GM21381 (cell line): ENCODE results near the gene CYP2B6.
"Not testable (repeated sequence)": the region's sequence is repeated elsewhere in the genome, so short reads cannot be mapped to it uniquely, and the experiment has no call there.

ENCODE experiments used
- ATAC-seq: cut with Tn5 transposase; IDR thresholded peaks from one replicate; pipeline ENCODE4 v1.9.1; 2021; ENCODE audit warnings: mild to moderate bottlenecking, moderate library complexity; ENCODE audit not compliant: unreplicated experiment

CYP2B6 gene

DNA sequence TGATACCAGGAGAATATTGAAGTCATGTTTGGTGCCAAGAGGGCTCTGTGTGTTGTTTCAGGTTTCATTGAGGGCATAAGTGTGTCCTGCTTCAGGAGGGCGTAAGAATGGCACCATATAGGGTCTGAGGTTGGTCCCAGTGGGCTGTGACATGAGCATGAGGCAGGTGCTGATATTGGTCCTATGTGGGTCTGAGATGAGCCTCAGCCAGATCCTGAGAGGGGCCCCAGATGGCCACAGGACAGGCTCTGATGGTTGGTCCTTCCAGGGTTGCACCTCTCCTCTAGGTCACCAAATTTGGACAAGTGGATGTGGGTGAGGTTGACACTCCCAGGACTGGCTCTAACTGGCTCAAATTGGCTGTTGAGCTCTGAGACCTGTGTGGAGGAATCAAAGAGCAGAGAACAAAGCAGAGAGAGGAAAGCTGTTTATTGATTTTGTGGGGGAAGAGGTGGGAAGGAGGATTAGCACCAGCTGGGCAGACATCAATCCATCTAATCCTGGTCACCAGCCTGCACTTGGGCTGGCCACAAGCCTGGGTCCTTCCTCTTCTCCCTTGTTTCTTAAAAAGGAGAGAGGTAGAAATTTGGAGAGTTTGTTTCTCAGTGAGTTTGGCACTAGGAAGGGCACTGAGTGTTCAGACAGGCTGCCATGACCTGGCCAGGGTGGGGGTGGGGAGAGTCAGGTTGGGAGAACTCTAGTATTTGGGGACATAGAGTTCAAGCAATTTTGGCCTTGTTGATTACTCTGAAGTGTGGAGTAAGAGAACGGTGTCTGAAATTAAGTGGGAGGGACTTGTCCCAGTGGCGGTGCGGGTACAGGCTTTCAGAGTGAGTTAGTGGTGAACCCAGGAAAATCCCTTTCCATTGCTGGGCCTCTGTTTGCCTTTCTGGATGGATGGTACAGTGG is 38.7 kb downstream of the CYP2B6 start:
- no peak for ATAC-seq

DNA sequence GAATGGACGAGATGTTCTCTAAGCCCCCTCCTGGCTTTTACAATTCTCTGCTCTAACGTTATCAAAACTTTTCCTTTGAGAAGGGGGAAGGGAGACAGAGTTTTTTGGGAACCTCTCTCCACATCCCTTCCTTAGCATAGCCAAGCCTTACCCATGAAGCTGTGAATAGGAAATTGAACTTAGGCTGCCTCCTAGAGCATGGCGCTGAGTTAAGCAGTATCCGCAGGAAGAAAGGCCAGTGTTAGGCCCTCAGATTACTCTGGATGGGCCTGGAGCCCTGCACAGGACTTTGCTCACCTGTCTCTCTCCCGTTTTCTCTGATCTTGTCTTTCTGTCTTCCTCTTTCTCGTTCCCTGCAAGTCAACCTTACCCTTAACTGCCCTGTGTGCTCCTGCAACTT is 39.6 kb downstream of the CYP2B6 start:
- no peak for ATAC-seq

DNA sequence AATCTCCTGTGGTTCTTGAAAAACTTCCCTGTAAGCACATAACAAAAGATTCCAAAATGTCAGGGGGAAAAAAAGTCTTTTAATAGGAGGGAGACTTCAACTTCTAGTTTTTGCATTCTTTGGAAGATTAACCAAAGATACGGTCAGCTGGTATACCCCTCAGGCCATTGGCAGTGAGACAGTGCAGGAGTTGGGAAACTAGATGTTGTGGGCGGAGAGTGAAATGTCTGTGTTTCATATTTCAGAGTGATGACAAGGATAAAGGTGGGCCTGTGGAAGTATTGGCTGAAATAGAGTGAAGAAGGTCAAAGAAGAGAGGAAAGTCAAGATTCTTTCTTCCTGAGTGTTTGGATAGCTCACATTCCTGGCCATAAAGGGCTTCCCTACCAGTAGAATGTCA is 40.8 kb downstream of the CYP2B6 start:
- no peak for ATAC-seq

DNA sequence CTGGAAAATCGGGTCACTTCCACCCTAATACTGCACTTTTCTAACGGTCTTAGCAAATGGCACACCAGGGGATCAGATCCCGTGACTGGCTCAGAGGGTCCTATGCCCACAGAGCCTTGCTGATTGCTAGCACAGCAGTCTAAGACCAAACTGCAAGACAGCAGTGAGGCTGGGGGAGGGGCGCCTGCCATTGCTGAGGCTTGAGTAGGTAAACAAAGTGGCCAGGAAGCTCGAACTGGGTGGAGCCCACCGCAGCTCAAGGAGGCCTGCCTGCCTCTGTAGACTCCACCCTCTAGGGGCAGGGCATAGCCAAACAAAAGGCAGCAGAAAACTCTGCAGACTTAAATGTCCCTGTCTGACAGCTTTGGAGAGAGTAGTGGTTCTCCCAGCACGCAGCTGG is 42.2 kb downstream of the CYP2B6 start:
- ATAC-seq = not testable (repeated sequence)

DNA sequence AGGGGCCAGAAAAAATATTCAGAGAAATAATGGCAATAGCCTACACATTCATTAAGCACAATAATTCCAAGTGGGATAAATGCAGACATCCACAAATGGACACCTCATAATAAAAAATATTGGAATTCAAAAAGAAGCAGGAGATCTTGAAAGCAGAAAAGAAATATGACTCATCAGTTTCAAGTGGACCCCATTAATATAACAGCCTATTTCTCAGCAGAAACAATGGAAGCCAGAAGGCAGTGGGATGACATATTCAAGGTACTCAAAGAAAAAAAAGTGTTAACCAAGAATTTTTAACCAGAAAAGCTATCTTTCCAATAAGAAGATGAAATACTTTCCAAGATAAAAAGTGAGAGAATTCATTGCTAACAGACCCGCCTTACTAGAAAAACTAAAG is 48.7 kb downstream of the CYP2B6 start:
- no peak for ATAC-seq

DNA sequence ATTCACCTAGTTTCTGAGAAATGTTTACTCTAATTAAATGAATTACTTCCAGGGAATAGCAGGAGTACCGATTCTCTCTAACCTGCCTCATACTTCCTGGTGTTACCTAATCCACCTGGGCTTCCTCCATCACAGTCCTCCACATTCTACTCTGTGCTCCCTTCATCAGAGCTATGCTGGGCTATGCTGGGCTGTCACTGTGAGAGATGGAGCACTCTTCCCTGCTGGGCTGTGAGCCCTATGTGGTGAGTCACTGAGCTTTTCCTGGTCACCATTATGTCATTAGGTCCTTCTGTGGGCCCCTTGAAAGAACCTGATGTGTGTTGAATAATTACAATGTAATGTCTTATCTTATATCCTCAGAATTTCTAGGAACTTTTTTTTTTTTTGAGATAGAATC is 54.0 kb downstream of the CYP2B6 start:
- not testable (repeated sequence) for ATAC-seq

DNA sequence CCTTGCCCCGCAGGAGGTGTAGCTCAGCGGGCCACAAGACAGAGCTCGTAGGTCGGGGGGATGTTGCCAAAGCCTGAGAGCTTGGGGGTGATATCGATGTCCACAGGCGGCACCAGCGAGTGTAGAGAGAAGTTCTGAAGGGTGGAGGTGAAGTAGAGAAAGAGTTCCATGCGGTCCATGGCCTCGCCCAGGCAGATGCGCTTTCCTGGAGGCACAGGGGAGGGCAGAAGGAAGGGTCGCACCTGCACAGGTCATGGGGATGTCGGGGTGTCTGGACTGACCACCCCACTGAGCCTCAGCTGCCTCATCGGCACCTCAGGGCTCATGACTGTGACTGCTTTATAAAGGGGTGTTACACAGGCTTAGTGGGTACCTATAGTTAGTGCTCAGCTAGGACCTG is 59.3 kb downstream of the CYP2B6 start:
- no peak for ATAC-seq

DNA sequence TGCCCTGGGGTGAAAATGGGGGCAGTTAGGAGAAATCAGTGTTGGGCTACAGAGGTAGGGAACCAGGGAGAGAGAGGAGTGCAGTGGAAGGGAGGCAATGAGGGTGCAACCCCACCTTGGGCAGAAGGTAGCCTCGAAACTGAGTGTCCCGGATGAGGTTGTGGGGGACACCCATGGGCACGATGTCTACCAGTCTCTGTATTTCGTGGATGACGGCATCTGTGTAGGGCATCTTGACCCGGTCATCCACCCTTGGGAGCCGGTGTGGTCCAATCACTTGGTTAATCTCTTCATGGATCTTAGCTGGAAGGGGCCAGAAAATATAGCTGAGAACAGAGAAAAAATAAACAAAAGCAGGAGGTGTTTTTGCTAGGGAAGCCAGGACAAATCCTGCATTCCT is 61.1 kb downstream of the CYP2B6 start:
- ATAC-seq = not testable (repeated sequence)

DNA sequence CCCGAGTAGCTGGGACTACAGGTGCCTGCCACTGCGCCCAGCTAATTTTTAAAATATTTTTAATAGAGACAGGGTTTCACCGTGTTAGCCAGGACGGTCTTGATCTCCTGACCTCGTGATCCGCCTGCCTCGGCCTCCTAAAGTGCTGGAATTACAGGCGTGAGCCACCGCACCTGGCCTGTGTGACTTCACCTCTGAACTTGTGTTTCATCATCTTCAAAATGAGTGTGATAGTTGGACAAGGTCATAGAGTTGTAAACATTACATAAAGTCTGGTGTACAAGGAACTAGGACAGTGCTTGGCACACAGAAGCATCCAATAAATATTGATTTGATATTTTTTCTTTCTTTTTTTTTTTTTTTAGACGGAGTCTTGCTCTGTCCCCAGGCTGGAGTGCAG is 62.2 kb downstream of the CYP2B6 start:
- ATAC-seq = not testable (repeated sequence)

DNA sequence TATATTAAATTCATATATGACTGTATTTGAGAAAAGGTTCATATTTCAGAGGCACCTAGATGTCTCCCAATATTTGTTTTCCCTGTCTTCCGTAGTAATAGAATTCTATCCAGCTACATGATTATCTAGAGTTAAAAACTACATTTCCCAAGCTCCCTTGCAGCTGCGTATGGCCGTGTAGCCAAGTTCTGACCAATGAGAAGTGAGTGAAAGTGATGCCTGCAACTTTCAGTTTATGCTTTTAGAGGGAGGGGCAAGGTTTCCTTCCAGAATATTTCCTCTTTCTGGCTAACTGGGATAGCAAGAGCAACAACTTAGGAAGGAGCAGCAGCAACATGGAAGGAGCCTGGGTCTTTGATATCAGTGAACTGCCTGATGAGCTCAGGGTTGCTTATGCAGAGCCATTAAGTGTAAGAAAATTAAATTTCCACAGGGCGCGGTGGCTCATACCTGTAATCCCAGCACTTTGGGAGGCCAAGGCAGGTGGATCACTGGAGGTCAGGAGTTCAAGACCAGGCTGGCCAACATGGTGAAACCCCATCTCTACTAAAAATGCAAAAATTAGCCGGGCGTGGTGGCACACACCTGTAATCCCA is 74.0 kb downstream of the CYP2B6 start:
- ATAC-seq = no peak
